HepG2 (cell line): ENCODE results near the gene NRN1L. TPM values are rescaled to one million over a fixed set of nuclear protein-coding genes. Genes with fewer than 3 reads are reported as not detected.

Experiments
- CREB1 ChIP-seq, 2 experiments: fragments of 450-650 bp in 1 of 2; IDR thresholded peaks; 2 replicates each; pipeline ENCODE4 v1.6.1; 2016 to 2017; ENCODE audit warnings: control low read depth in 1 of 2, mild to moderate bottlenecking in 1 of 2, missing compliant biosample characterization in 1 of 2, missing genetic modification characterization in 1 of 2
- CREBL2 ChIP-seq: sonication (generic); formaldehyde crosslinking; IDR thresholded peaks from 2 replicates; pipeline ENCODE4 v1.8.1; 2023; ENCODE audit warnings: missing genetic modification reagents, mild to moderate bottlenecking, borderline replicate concordance
- EP300 ChIP-seq, 3 experiments: sonication (generic) in 1 of 3; formaldehyde crosslinking in 1 of 3; IDR thresholded peaks; 2 replicates each; pipeline versions ENCODE4 v1.5.1 to v1.6.1; 2011 to 2020; ENCODE audit warnings: low read depth in 2 of 3, low read length in 2 of 3, borderline replicate concordance in 1 of 3, improper control_type of control experiment in 1 of 3, mild to moderate bottlenecking in 1 of 3, missing genetic modification reagents in 1 of 3, moderate library complexity in 1 of 3
- FIP1L1 ChIP-seq: fragments of 200-400 bp; formaldehyde crosslinking; IDR thresholded peaks from 2 replicates; pipeline ENCODE4 v1.6.1; 2018; ENCODE audit warnings: low read depth, mild to moderate bottlenecking, low read length, moderate library complexity, borderline replicate concordance; ENCODE audit not compliant: insufficient read depth
- KLF16 ChIP-seq, 2 experiments: sonication (generic) in 1 of 2; formaldehyde crosslinking in 1 of 2; IDR thresholded peaks; 2 replicates each; pipeline versions ENCODE4 v1.6.1 to v1.8.0; 2016 to 2023; ENCODE audit warnings: missing genetic modification reagents in 2 of 2, missing compliant biosample characterization in 1 of 2
- NCOA2 ChIP-seq: sonication (generic); formaldehyde crosslinking; IDR thresholded peaks from 2 replicates; pipeline ENCODE4 v1.8.0; 2022; ENCODE audit warnings: inconsistent platforms
- NRL ChIP-seq: sonication (generic); formaldehyde crosslinking; IDR thresholded peaks from 2 replicates; pipeline ENCODE4 v1.5.0; 2020; ENCODE audit warnings: missing genetic modification reagents, mild to moderate bottlenecking, moderate library complexity, borderline replicate concordance
- PAX8 ChIP-seq: sonication (generic); formaldehyde crosslinking; IDR thresholded peaks from 2 replicates; pipeline ENCODE4 v1.8.0; 2022; ENCODE audit warnings: mild to moderate bottlenecking, missing genetic modification reagents, borderline replicate concordance
- RCOR2 ChIP-seq: IDR thresholded peaks from 2 replicates; pipeline ENCODE4 v1.6.1; 2016; ENCODE audit warnings: missing biosample characterization, missing genetic modification reagents
- SETDB1 ChIP-seq: sonication (generic); formaldehyde crosslinking; IDR thresholded peaks from 2 replicates; pipeline ENCODE4 v1.5.1; 2020; ENCODE audit warnings: missing genetic modification reagents, mild to moderate bottlenecking, borderline replicate concordance
- SMAD3 ChIP-seq: sonication (generic); formaldehyde crosslinking; IDR thresholded peaks from 2 replicates; pipeline ENCODE4 v1.4.0; 2020; ENCODE audit warnings: missing genetic modification reagents
- TAF15 ChIP-seq: fragments of 200-400 bp; formaldehyde crosslinking; IDR thresholded peaks from one replicate; pipeline ENCODE4 v1.6.1; 2018; ENCODE audit warnings: mild to moderate bottlenecking, low read depth, low read length; ENCODE audit not compliant: poor library complexity, severe bottlenecking
- TSC22D2 ChIP-seq: sonication (generic); formaldehyde crosslinking; IDR thresholded peaks from 2 replicates; pipeline ENCODE4 v1.5.1; 2020; ENCODE audit warnings: missing genetic modification reagents, mild to moderate bottlenecking, borderline replicate concordance
- ZBTB3 ChIP-seq: sonication (generic); formaldehyde crosslinking; IDR thresholded peaks from 2 replicates; pipeline ENCODE4 v1.4.0; 2020; ENCODE audit warnings: low read depth, mild to moderate bottlenecking, moderate library complexity, missing genetic modification reagents, borderline replicate concordance
- ZFP36L1 ChIP-seq: sonication (generic); formaldehyde crosslinking; IDR thresholded peaks from 2 replicates; pipeline ENCODE4 v1.8.0; 2022; ENCODE audit warnings: mild to moderate bottlenecking, missing genetic modification reagents, moderate library complexity
- ZKSCAN5 ChIP-seq: sonication (generic); formaldehyde crosslinking; IDR thresholded peaks from 2 replicates; pipeline ENCODE4 v1.5.1; 2020; ENCODE audit warnings: mild to moderate bottlenecking, missing genetic modification reagents
- ZNF276 ChIP-seq: sonication (generic); formaldehyde crosslinking; IDR thresholded peaks from 2 replicates; pipeline ENCODE4 v1.4.0; 2020; ENCODE audit warnings: mild to moderate bottlenecking, low read depth, missing genetic modification reagents
- ZNF564 ChIP-seq: sonication (generic); formaldehyde crosslinking; IDR thresholded peaks from 2 replicates; pipeline ENCODE4 v1.8.1; 2023; ENCODE audit warnings: mild to moderate bottlenecking, missing genetic modification reagents
- ZNF652 ChIP-seq: IDR thresholded peaks from 2 replicates; pipeline ENCODE4 v1.6.1; 2016; ENCODE audit warnings: low read depth, borderline replicate concordance
- ZNF674 ChIP-seq: sonication (generic); formaldehyde crosslinking; IDR thresholded peaks from 2 replicates; pipeline ENCODE4 v1.5.0; 2020; ENCODE audit warnings: low read depth, mild to moderate bottlenecking, missing genetic modification reagents
- ZNF724P ChIP-seq: sonication (generic); formaldehyde crosslinking; IDR thresholded peaks from 2 replicates; pipeline ENCODE4 v1.8.0; 2022; ENCODE audit warnings: missing genetic modification reagents, borderline replicate concordance
- polyA plus RNA-seq, 8 experiments: library from polyadenylated mRNA; depleted of rRNA in 3 of 8; stranded (reverse) in 7 of 8; unstranded in 1 of 8; fragments of >200 nt; fragmentation: Illumina TruSeq in 4 of 8; extraction: Trizol in 4 of 8; gene quantifications; 2 replicates each; pipeline versions ENCODE4 v1.2.1 to v1.2.3, GENCODE V29; 2011 to 2016; ENCODE audit warnings: low read depth in 4 of 8, missing spikeins in 1 of 8, mixed read lengths in 1 of 8; ENCODE audit not compliant: insufficient read depth in 1 of 8
- total RNA-seq, 5 experiments: library from RNA; depleted of rRNA; stranded (reverse); fragments of >200 nt; fragmentation: Illumina TruSeq; extraction: Trizol; gene quantifications; 2 replicates each; pipeline ENCODE4 v1.2.3, GENCODE V29; 2016; ENCODE audit warnings: low read depth in 1 of 5
- TF ChIP-seq, protein P1 (sequence below): sonication (generic); formaldehyde crosslinking; conservative IDR thresholded peaks from 2 replicates; pipeline ENCODE4 v1.4.0; 2020; ENCODE audit warnings: missing genetic modification reagents
- TF ChIP-seq, protein P2 (sequence below): sonication (generic); formaldehyde crosslinking; IDR thresholded peaks from 2 replicates; pipeline ENCODE4 v1.4.0; 2020; ENCODE audit warnings: missing genetic modification reagents

The NRN1L gene
- total and polyA plus RNA-seq, 2 of the 13 experiments (the other 11 are each of a cell fraction or from before 2014, with no cell fraction given), result 0.53 to 1.2 TPM

- TF ChIP-seq CREBL2 (CRISPR knock-in tag) (peak; percentile 77; the same call in 1 of the 2 replicates), TSC22D2 (CRISPR knock-in tag) (peak; percentile 72), KLF16 (CRISPR knock-in tag; IDR thresholded peaks at IDR 0.05) (peak in 1 of 2 experiments; percentile 91; a peak in 3 of 4 replicates), ZNF276 (peak; percentile 87), EP300 (IDR thresholded peaks at IDR 0.05; ENCODE audit: low read depth in 2 of 2, low read length in 2 of 2) (no peak), EP300 (CRISPR knock-in tag; IDR thresholded peaks at IDR 0.05; ENCODE audit: borderline replicate concordance) (no peak; the same call in 1 of the 2 replicates), RCOR2 (0 out of 2 replicates have a peak, but pooled peaks have one; percentile 67), ZNF674 (no peak), ZNF652 (CRISPR knock-in tag) (peak; percentile 7; the same call in 1 of the 2 replicates), ZNF724P (CRISPR knock-in tag) (peak; percentile 96), SETDB1 (CRISPR knock-in tag) (no peak), ZKSCAN5 (CRISPR knock-in tag) (0 out of 2 replicates have a peak, but pooled peaks have one; percentile 17), ZNF564 (no peak; the same call in none of the 2 replicates), CREB1 (IDR thresholded peaks at IDR 0.05) (peak; percentile 56), CREB1 (CRISPR knock-in tag; IDR thresholded peaks at IDR 0.05) (no peak), NRL (CRISPR knock-in tag) (peak; percentile 9; the same call in 1 of the 2 replicates), TAF15 (peak; percentile 90), NCOA2 (CRISPR knock-in tag) (no peak; the same call in 1 of the 2 replicates), ZBTB3 (CRISPR knock-in tag) (peak; percentile 91; the same call in 1 of the 2 replicates), SMAD3 (CRISPR knock-in tag) (no peak; the same call in none of the 2 replicates), FIP1L1 (no peak), ZFP36L1 (peak; percentile 92; the same call in 1 of the 2 replicates), PAX8 (peak; percentile 85; the same call in 1 of the 2 replicates)
- TF ChIP-seq, protein P1, sequence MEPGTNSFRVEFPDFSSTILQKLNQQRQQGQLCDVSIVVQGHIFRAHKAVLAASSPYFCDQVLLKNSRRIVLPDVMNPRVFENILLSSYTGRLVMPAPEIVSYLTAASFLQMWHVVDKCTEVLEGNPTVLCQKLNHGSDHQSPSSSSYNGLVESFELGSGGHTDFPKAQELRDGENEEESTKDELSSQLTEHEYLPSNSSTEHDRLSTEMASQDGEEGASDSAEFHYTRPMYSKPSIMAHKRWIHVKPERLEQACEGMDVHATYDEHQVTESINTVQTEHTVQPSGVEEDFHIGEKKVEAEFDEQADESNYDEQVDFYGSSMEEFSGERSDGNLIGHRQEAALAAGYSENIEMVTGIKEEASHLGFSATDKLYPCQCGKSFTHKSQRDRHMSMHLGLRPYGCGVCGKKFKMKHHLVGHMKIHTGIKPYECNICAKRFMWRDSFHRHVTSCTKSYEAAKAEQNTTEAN, result peak; percentile 55
- TF ChIP-seq, protein P2, sequence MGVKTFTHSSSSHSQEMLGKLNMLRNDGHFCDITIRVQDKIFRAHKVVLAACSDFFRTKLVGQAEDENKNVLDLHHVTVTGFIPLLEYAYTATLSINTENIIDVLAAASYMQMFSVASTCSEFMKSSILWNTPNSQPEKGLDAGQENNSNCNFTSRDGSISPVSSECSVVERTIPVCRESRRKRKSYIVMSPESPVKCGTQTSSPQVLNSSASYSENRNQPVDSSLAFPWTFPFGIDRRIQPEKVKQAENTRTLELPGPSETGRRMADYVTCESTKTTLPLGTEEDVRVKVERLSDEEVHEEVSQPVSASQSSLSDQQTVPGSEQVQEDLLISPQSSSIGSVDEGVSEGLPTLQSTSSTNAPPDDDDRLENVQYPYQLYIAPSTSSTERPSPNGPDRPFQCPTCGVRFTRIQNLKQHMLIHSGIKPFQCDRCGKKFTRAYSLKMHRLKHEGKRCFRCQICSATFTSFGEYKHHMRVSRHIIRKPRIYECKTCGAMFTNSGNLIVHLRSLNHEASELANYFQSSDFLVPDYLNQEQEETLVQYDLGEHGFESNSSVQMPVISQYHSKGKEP (CRISPR knock-in tag), result 0 out of 2 replicates have a peak, but pooled peaks have one; percentile 35
Measured at GRCh38 chr16:67935402-67936123, 50.9 kb downstream of the NRN1L start (continued).
